ENCODE results near the gene CARNS1. TPM values are rescaled to one million over a fixed set of nuclear protein-coding genes. Genes with fewer than 3 reads are reported as not detected.

Gene CARNS1
- total and polyA plus RNA-seq, 11 donors = 0.89 to 33.6 (median 6.2) TPM

- Histone ChIP-seq H3K36me3 (peaks cover 0 to 44% (median 8%) of the 10 kb centered on the region in 9 donors), H3K27ac (peak overlapping the region in 1 of 12 donors; percentile 10), H3K4me1 (peaks cover 0 to 66% (median 22%) of the 10 kb centered on the region in 12 donors), H3K9me3 (no peaks in the 10 kb centered on the region), H3K27me3 (no peaks in the 10 kb centered on the region), H3K4me3 (peak overlapping the region in 3 of 12 donors; percentile 74 to 86 (median 81))
- TF ChIP-seq, protein P1, sequence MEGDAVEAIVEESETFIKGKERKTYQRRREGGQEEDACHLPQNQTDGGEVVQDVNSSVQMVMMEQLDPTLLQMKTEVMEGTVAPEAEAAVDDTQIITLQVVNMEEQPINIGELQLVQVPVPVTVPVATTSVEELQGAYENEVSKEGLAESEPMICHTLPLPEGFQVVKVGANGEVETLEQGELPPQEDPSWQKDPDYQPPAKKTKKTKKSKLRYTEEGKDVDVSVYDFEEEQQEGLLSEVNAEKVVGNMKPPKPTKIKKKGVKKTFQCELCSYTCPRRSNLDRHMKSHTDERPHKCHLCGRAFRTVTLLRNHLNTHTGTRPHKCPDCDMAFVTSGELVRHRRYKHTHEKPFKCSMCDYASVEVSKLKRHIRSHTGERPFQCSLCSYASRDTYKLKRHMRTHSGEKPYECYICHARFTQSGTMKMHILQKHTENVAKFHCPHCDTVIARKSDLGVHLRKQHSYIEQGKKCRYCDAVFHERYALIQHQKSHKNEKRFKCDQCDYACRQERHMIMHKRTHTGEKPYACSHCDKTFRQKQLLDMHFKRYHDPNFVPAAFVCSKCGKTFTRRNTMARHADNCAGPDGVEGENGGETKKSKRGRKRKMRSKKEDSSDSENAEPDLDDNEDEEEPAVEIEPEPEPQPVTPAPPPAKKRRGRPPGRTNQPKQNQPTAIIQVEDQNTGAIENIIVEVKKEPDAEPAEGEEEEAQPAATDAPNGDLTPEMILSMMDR (IDR thresholded peaks at IDR 0.05) = no peak
- TF ChIP-seq POLR2A (IDR thresholded peaks at IDR 0.05) = no peak
- DNase-seq (peak in 1 of 5 donors; percentile 31), ATAC-seq (no peak)
- intact Hi-C loops (cut with DNase I) = loop anchor here in 1 of 10 donors (1.0 to 2.0 kb wide), 2 partner anchors 13 to 27 kb away; partner anchors contain the start of gene TMEM134
- WGBS, 4 donors = 88 to 92% (median 88%) methylated on average over 21 to 28 of the region's 28 CpGs
These were observed 26.4 kb downstream of the CARNS1 start for GRCh38 chr11:67441731-67442351.

DNA sequence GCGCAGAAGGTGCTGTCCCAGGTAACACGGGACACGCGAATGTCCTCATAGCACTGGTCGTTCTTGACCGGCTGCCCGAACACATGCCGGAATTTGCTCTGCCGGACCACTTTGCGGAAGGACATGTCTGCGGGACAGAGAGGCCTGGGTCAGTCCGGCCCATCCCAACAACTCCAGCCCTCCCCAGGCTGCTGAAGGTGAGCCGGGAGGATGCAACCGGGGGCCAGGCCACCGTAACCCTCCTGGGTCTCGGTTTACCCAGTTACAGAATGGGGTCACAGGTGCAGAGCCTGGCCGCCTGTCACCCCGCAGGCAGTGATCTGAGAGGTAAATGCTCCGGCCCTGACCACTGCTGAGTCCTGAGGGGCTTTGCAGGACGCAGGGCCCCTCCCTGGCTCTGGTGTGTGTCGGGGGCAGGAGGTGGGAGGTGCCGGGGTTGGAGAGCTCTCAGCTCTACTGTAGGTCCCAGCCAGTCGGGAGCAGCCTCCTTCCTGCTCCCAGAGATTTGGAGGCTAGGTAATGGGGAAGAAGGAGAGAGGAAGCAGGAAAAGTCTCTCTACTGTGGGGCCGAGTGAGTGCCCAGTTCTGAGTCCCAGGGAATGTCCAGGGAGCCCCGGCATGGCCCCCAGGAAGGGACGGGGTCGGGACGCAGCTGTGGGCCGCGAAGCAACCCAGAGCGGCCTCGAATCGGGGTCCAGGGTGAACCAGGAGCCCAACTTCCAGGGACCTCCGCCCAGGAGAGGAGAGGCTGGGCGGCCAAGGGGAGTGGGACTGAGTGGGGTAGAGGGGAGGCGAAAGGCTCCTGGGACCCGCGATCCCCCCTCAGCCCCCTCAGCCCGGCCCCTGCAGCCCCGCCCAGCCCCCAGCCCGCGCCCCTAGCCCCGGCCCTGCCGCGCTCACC, 27.3 kb downstream of the CARNS1 start:
- H3K4me1 ChIP-seq = peaks cover 0 to 57% (median 20%) of the 10 kb centered on the region in 12 donors
- ATAC-seq (peak in 1 of 4 donors; percentile 4), DNase-seq (peak in 1 of 5 donors; percentile 21)
- intact Hi-C loops (cut with DNase I) = loop anchor here in 2 of 10 donors (1.0 to 2.0 kb wide), 3 partner anchors 13 to 26 kb away; partner anchors contain the start of genes RPS6KB2 (in 1 of the 2) and TMEM134 (in 1 of the 2)
- TF ChIP-seq, protein P1 (IDR thresholded peaks at IDR 0.05) = no peak
- TF ChIP-seq POLR2A (IDR thresholded peaks at IDR 0.05) = no peak
- H3K27ac ChIP-seq = peak overlapping the region; percentile 83 to 99 (median 96)
- H3K4me3 ChIP-seq = peak overlapping the region; percentile 62 to 97 (median 84)
- H3K27me3 ChIP-seq = no peaks in the 10 kb centered on the region
- H3K9me3 ChIP-seq = no peaks in the 10 kb centered on the region
- H3K36me3 ChIP-seq = peaks cover 0 to 38% (median 6%) of the 10 kb centered on the region in 9 donors
- WGBS, 4 donors = 15 to 48% (median 36%) methylated on average over 21 to 45 of the region's 45 CpGs

DNA sequence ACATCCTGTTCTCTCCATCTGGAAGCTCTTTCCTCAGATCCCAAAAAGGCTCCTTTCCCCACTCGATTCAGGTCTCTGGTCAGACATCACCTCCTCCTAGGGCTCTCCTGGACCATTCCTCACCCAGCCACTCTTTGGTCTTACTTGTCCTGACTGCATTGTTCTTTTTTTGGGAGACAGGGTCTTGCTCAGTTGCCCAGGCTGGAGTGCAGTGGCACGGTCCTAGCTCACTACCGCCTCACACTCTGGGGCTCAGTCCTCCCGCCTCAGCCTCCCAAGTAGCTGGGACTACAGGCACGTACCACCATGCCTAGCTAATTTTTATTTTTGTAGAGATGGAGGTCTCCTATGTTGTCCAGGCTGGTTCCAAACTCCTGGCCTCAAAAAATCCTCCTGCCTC, 30.0 kb downstream of the CARNS1 start:
- H3K27ac ChIP-seq = no peak overlapping the region
- DNase-seq = no peak
- TF ChIP-seq, protein P1 (IDR thresholded peaks at IDR 0.05) = no peak
- TF ChIP-seq POLR2A (IDR thresholded peaks at IDR 0.05) = no peak
- H3K27me3 ChIP-seq = no peaks in the 10 kb centered on the region
- 83 to 97% (median 88%) methylated on average over 5 of the region's 5 CpGs for WGBS, 4 donors
- H3K36me3 ChIP-seq = peaks cover 0 to 17% (median 5%) of the 10 kb centered on the region in 9 donors
- peaks cover 0 to 59% (median 15%) of the 10 kb centered on the region in 12 donors for H3K4me1 ChIP-seq
- intact Hi-C loops (cut with DNase I) = no loop called here
- H3K9me3 ChIP-seq = no peaks in the 10 kb centered on the region
- no peak overlapping the region for H3K4me3 ChIP-seq
- no peak for ATAC-seq

DNA sequence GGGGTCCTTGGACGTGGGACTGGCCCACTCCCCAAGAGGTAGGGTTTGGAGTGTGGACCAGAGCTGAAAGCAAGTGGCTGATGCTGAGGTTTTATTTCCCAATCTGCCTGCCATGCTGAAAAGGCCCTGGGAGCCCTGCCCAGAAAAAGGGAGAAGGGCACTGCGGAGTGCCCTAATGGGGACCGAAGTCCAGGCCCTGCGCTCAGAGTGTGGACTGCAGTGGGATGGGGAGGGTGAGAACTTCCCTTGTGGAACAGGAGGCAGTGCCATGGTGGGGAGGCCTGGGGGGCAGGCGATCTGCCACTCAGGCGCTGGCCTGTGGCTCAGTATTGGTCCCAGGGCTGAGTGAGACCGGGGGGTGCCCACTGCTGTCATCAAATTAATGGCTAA, 32.7 kb downstream of the CARNS1 start:
- no peak overlapping the region for H3K4me3 ChIP-seq
- TF ChIP-seq, protein P1 (IDR thresholded peaks at IDR 0.05) = no peak
- TF ChIP-seq POLR2A (IDR thresholded peaks at IDR 0.05) = no peak
- H3K27ac ChIP-seq = no peak overlapping the region
- no peak for DNase-seq
- WGBS, 4 donors = 90 to 94% (median 92%) methylated on average over 7 of the region's 7 CpGs
- H3K4me1 ChIP-seq = peaks cover 0 to 52% (median 8%) of the 10 kb centered on the region in 12 donors
- intact Hi-C loops (cut with DNase I) = no loop called here
- no peaks in the 10 kb centered on the region for H3K36me3 ChIP-seq
- no peak for ATAC-seq
- no peaks in the 10 kb centered on the region for H3K27me3 ChIP-seq
- no peaks in the 10 kb centered on the region for H3K9me3 ChIP-seq
